ENCODE measurements around the gene TGFBR3L.

GRCh38 chr19:7914099-7914498, 531 bp upstream of the TGFBR3L start:
- TF ChIP-seq CTCF (IDR thresholded peaks at IDR 0.05), result no peak
- no peak for TF ChIP-seq POLR2A (IDR thresholded peaks at IDR 0.05)

All from testis (tissue), 2 donors.